Natural killer cell (primary cell): ENCODE data around the gene EYS. TPM values are rescaled to one million over a fixed set of nuclear protein-coding genes. Genes with fewer than 3 reads are reported as not detected.

Source experiments
- ATAC-seq, 3 donors: fragments of 150-1000 bp in 2 of 3; fragments of 200-7000 bp in 1 of 3; cut with Tn5 transposase; 1 replicate in 1 of 3; 2 replicates in 2 of 3; pipeline ENCODE4 v1.10.0; 2021; ENCODE audit warnings: mild to moderate bottlenecking in 2 of 3, moderate library complexity in 2 of 3
- DNase-seq, 2 donors: peaks; one replicate each; pipeline versions ENCODE4 v3.0.0 to v3.0.0-alpha.2; 2013 to 2021; ENCODE audit warnings: mixed read lengths in 1 of 2
- H3K27ac ChIP-seq: one replicate; pipeline ENCODE4 v1.5.1; 2013; ENCODE audit warnings: mild to moderate bottlenecking, low read length
- H3K27me3 ChIP-seq: one replicate; pipeline ENCODE4 v1.6.1; 2013; ENCODE audit warnings: low read length; ENCODE audit not compliant: control insufficient read depth, insufficient read depth
- H3K36me3 ChIP-seq: one replicate; pipeline ENCODE4 v1.6.1; 2013; ENCODE audit warnings: low read length; ENCODE audit not compliant: control insufficient read depth, insufficient read depth
- H3K4me1 ChIP-seq: one replicate; pipeline ENCODE4 v1.6.1; 2013; ENCODE audit warnings: low read length; ENCODE audit not compliant: control insufficient read depth, insufficient read depth
- H3K4me3 ChIP-seq: one replicate; pipeline ENCODE4 v1.5.1; 2013; ENCODE audit warnings: low read length
- H3K9me3 ChIP-seq: one replicate; pipeline ENCODE4 v1.6.1; 2013; ENCODE audit warnings: low read length; ENCODE audit not compliant: control insufficient read depth, insufficient read depth
- H3K27ac Mint-ChIP-seq, 2 donors: one replicate each; pipeline ENCODE4 v1.8.0; 2022; ENCODE audit warnings: mild to moderate bottlenecking in 2 of 2, mixed read lengths in 2 of 2, moderate library complexity in 1 of 2
- H3K27me3 Mint-ChIP-seq, 2 donors: one replicate each; pipeline ENCODE4 v1.8.0; 2022; ENCODE audit warnings: low read depth in 2 of 2, mixed read lengths in 2 of 2
- H3K36me3 Mint-ChIP-seq: one replicate; pipeline ENCODE4 v1.8.0; 2022; ENCODE audit warnings: mixed read lengths
- H3K4me1 Mint-ChIP-seq, 2 donors: one replicate each; pipeline ENCODE4 v1.8.0; 2022; ENCODE audit warnings: mixed read lengths in 2 of 2
- H3K4me3 Mint-ChIP-seq: one replicate; pipeline ENCODE4 v1.8.0; 2022; ENCODE audit warnings: mild to moderate bottlenecking, moderate library complexity, mixed read lengths
- H3K9me3 Mint-ChIP-seq, 2 donors: one replicate each; pipeline ENCODE4 v1.8.0; 2022; ENCODE audit warnings: mixed read lengths in 2 of 2
- WGBS: methylation state at CpG from one replicate; pipeline ENCODE4 v1.1.7; 2013; ENCODE audit warnings: missing lambda C conversion rate; ENCODE audit not compliant: insufficient coverage; 5-methylcytosine and 5-hydroxymethylcytosine counted together
- intact Hi-C: fragments of 100-400 bp; cut with micrococcal nuclease; formaldehyde crosslinking; loops from one replicate; pipeline ENCODE4 v1.14.2; 2022
- total RNA-seq, 4 donors: library from RNA; stranded (reverse); fragments of 120-200 nt in 1 of 4; gene quantifications; one replicate each; pipeline versions ENCODE4 v1.2.3 to v1.2.4, GENCODE V29; 2013 to 2022
- TF ChIP-seq, protein P1 (sequence below): fragments of 200-600 bp; IDR thresholded peaks from one replicate; pipeline ENCODE4 v1.8.0; 2022; ENCODE audit warnings: antibody characterized with exemption

Gene EYS
- total RNA-seq, 3 donors from 2014 or later (not counting 1 experiment from before 2014, with no cell fraction given): 0.55 TPM; not detected in 2

DNA sequence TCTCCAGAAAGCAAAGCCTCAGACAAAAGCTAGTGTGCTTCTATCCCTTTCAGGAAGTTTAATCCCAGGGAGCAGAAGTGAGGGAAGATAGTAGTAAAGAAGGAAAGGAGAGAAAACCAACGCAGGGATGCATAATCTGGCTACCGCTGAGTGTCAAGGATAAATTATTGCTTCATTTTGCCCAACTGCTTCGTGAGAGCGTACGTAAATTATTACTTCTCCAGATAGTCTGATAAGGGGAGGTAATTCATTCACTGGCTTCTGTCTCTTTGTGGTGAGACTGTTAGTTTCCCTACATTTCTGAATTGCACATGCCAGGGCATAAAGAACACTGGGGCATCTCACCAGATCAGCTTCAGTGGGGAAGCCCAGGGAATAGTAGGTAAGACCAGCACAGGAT, 1531.7 kb downstream of the EYS start:
- Mint-ChIP-seq H3K9me3 (peaks cover 7 to 17% of the 10 kb centered on the region in 2 donors), H3K4me3 (no peak overlapping the region), H3K4me1 (no peaks in the 10 kb centered on the region), H3K27me3 (no peaks in the 10 kb centered on the region), H3K36me3 (no peaks in the 10 kb centered on the region), H3K27ac (no peak overlapping the region)
- no peak for ATAC-seq
- TF ChIP-seq, protein P1, sequence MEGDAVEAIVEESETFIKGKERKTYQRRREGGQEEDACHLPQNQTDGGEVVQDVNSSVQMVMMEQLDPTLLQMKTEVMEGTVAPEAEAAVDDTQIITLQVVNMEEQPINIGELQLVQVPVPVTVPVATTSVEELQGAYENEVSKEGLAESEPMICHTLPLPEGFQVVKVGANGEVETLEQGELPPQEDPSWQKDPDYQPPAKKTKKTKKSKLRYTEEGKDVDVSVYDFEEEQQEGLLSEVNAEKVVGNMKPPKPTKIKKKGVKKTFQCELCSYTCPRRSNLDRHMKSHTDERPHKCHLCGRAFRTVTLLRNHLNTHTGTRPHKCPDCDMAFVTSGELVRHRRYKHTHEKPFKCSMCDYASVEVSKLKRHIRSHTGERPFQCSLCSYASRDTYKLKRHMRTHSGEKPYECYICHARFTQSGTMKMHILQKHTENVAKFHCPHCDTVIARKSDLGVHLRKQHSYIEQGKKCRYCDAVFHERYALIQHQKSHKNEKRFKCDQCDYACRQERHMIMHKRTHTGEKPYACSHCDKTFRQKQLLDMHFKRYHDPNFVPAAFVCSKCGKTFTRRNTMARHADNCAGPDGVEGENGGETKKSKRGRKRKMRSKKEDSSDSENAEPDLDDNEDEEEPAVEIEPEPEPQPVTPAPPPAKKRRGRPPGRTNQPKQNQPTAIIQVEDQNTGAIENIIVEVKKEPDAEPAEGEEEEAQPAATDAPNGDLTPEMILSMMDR: no peak
- intact Hi-C loops: no loop called here
- no peaks in the 10 kb centered on the region for H3K36me3 ChIP-seq
- no peak overlapping the region for H3K27ac ChIP-seq
- no peak for DNase-seq
- WGBS: 30% methylated on average over 5 of the region's 5 CpGs
- no peaks in the 10 kb centered on the region for H3K9me3 ChIP-seq
- H3K27me3 ChIP-seq: no peaks in the 10 kb centered on the region
- H3K4me3 ChIP-seq: no peak overlapping the region
- H3K4me1 ChIP-seq: no peaks in the 10 kb centered on the region

DNA sequence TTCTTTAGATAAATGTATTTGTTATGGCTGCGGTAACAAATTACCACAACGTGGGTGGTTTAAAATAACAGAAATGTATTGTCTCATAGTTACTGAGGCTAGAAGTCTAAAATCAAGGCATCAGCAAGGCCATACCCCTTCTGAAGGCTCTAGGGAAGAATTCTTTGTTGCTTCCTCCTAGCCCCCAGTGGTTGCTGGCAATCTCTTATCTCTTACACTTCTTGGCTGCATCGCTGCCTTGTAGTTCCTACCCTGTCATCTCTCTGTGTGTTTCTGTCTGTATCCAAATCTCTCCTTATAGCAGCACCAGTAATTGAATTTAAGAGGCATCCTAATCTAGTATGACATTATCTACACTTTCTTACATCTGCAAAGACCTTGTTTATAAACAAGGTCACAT, 1536.7 kb downstream of the EYS start:
- H3K4me1 Mint-ChIP-seq: no peaks in the 10 kb centered on the region
- DNase-seq (no peak), ATAC-seq (no peak)
- TF ChIP-seq, protein P1: no peak
- no peaks in the 10 kb centered on the region for H3K27me3 Mint-ChIP-seq
- H3K9me3 ChIP-seq: no peaks in the 10 kb centered on the region
- no peak overlapping the region for H3K4me3 Mint-ChIP-seq
- peaks cover 6 to 10% of the 10 kb centered on the region in 2 donors for H3K9me3 Mint-ChIP-seq
- H3K36me3 ChIP-seq: no peaks in the 10 kb centered on the region
- H3K4me3 ChIP-seq: no peak overlapping the region
- no peaks in the 10 kb centered on the region for H3K27me3 ChIP-seq
- H3K36me3 Mint-ChIP-seq: no peaks in the 10 kb centered on the region
- 52% methylated on average over 3 of the region's 3 CpGs for WGBS
- no peaks in the 10 kb centered on the region for H3K4me1 ChIP-seq
- intact Hi-C loops: no loop called here
- H3K27ac Mint-ChIP-seq: no peak overlapping the region
- no peak overlapping the region for H3K27ac ChIP-seq

DNA sequence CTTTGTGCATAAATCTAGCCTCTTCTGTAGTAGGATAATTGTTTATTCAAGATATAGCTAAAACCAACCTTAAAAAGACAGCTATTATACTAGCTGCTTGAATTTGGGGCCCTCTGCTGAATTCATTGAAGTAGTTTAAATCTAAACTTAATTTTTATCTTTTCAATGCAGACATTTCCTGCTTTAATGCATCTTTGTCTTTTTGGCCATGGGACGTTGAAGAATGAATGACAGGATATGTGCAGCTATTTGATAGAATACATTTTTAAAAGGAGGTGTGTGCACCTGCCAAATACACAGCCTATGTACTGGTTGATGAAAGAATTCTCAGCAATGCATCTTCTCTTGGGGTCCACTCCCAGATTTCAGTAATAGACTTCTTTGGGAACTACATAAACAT, 1546.5 kb downstream of the EYS start:
- Histone ChIP-seq H3K36me3 (no peaks in the 10 kb centered on the region), H3K4me1 (no peaks in the 10 kb centered on the region), H3K27ac (no peak overlapping the region), H3K4me3 (no peak overlapping the region), H3K27me3 (no peaks in the 10 kb centered on the region), H3K9me3 (peaks cover 4% of the 10 kb centered on the region)
- WGBS: 15% methylated on average over 1 of the region's 1 CpG
- ATAC-seq: no peak
- no peak overlapping the region for H3K4me3 Mint-ChIP-seq
- H3K4me1 Mint-ChIP-seq: no peaks in the 10 kb centered on the region
- H3K36me3 Mint-ChIP-seq: no peaks in the 10 kb centered on the region
- no peak overlapping the region for H3K27ac Mint-ChIP-seq
- peaks cover 3 to 11% of the 10 kb centered on the region in 2 donors for H3K9me3 Mint-ChIP-seq
- intact Hi-C loops: no loop called here
- no peak for DNase-seq
- TF ChIP-seq, protein P1: no peak
- no peaks in the 10 kb centered on the region for H3K27me3 Mint-ChIP-seq

DNA sequence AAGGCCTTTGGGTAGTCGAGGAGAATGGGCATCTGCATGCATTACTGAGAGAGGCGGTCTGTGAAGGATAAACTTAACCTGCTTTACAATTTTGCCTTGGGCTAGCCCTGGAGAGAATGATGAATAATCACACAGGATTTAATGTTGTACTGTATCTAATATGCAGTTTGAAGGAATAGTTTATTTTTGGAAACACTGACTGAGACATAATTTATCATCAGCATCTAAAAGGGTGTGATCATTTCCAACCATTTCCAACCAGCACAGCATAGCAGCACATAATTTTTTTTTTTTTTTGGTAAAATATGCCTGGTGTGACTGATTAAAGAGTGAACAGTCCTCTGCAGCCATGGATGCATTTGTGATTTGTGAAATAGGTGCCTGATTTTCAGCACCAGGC, 1552.0 kb downstream of the EYS start:
- Histone ChIP-seq H3K4me3 (no peak overlapping the region), H3K27ac (no peak overlapping the region), H3K27me3 (no peaks in the 10 kb centered on the region), H3K36me3 (no peaks in the 10 kb centered on the region), H3K9me3 (peaks cover 4% of the 10 kb centered on the region), H3K4me1 (no peaks in the 10 kb centered on the region)
- Mint-ChIP-seq H3K36me3 (no peaks in the 10 kb centered on the region), H3K4me3 (no peak overlapping the region), H3K27me3 (no peaks in the 10 kb centered on the region), H3K27ac (no peak overlapping the region), H3K9me3 (peaks cover 3 to 12% of the 10 kb centered on the region in 2 donors), H3K4me1 (no peaks in the 10 kb centered on the region)
- 82% methylated on average over 2 of the region's 2 CpGs for WGBS
- TF ChIP-seq, protein P1: no peak
- DNase-seq: no peak
- intact Hi-C loops: no loop called here
- no peak for ATAC-seq
